ENCODE data around the gene CRTC1.
"Not testable (repeated sequence)": the region's sequence is repeated elsewhere in the genome, so short reads cannot be mapped to it uniquely, and the experiment has no call there.

Gene CRTC1

DNA sequence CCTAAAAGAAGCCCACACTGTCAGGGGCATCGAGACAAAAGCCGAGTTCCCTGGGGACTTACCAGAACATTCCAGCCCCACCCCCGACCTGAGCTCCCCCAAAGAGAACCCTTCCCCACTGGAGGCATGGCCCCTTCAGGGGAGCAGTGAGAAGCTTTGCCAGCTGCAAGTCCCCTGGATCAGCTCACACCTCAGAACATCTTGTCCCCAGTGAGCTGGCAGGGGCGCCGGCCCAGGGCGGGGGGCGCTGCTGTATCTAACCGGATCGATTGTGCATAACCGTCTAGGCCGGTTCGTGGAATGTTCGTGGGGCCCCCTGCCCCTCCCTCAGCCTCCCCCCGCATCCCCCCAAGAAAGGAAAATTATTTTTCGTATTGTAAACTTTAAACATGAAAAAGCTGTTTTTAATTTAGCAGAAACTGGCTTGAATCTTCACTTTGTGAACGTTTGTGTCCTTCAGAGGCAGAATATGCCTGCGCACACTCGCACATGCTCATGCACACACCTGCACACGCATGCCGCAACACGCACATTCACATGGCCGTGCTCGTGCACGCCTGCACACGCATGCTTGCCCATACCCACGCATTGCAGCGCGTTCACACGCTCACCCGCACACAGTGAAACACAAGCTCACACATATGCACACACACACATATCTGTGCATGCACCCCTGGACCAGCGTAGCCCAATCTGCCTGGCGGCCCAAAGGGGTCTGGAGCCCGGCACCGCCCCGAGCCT is 12.0 kb upstream of the CRTC1 start:
- no peak for DNase-seq

DNA sequence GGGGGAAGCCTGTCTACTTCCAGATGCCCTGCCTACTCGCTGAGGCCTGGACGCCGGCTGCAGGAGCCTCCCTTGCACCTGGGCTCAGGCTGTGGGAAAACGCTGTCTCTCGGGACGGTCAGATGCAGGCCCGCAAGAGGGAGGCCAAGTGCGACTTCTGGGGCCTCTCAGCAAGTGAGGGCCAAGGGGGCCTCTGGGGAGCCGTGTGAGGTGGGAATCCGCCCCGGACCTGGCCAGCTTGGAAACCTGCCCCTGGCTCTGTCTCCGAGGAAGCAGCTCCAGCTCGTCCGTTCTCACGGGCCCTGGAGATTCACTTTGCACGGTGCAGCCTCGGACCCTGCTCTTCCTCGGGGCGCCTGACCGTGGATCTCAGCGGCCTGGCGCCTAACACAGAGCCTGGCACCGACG is 11.4 kb upstream of the CRTC1 start:
- DNase-seq = no peak

- DNase-seq = no peak
Observed at GRCh38 chr19:18672606-18673337, 10.7 kb upstream of the CRTC1 start.

DNA sequence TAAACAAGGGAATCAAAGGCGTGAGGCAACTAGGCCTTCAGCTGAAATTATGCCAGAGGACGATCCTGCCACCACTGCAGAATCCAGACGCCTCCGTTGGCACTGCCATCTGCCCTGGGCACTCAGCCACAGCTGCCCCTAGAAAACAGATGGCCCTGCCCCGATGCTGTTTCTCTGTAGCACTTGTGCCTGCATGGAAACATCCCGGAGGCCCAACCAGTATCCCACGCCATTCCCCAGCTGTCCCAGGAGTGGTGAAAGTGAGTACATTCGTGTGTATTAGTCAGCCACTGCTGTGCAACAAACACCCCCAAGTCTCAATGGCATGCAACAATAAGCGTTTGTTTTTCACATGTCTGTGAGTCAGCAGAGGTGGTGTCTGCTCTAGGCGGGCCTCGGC is 8.9 kb upstream of the CRTC1 start:
- no peak for DNase-seq

- no peak for DNase-seq
Observed at GRCh38 chr19:18675779-18676178, 7.7 kb upstream of the CRTC1 start.

DNA sequence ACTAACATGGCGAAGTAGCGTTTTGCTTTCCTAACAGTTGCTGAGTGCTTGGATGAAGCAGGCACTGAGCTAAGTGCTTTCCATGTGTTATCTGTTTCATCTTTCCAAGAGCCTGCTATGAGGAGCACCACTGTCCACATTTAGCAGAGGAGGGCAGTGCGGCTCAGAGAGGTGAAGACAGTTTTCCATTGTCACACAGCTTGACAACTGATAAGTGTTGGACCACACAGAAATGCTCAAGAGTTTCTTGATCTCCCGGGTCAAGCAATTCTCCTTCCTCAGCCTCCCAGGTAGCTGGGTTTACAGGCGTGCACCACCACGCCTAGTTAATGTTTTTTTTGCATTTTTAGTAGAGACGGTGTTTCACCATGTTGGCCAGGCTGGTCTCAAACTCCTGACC is 6.8 kb upstream of the CRTC1 start:
- DNase-seq = no peak

GRCh38 chr19:18677156-18677555 is 6.3 kb upstream of the CRTC1 start:
- no peak for DNase-seq

- DNase-seq = not testable (repeated sequence)
Observed at GRCh38 chr19:18680148-18680547, 3.3 kb upstream of the CRTC1 start.

DNA sequence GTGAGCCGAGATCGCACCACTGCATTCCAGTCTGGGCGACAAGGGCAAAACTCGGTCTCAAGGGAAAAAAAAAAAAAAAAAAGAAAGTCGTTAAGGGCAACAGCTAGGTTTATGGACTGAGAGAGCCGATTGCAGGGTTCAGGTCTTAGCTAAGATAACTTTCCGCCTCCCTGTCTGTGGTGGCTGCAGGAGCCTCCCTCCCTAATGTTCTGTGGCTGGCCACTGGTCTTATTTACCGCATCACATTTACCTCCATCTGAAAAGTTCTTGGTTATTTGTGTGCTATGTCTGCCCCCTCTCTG is 722 bp upstream of the CRTC1 start:
- no peak for DNase-seq

DNA sequence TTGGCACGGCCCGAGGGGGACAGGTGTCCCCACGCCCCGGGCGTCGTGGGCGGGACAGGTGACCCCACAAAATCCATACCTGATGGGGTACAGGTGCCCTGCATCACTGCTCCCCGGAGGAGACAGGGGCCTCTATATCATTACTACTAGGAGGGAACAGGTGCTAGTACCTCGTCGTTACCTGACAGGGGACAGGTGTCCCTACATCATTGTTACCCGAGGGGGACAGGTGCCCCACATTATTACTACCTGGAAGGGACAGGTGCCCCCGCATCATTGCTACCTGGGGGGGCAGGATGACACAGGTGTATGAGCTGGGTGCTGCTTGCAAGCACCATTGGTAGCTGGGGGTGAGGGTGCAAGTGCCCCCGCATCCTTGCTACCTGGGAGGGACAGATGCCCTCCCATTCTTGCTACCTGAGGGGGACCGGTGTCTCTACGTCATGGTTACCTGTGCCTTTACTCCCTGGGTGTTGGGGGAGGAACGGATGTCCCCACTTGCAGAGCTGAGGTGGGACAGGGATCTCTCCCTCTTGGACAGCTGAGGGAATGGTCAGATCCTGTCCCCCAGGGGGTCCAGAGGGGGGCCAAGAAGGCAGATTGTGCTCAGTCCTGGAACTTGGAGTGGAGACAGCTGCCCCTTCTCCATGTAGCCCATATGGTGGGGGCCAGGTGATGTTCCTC is 620 bp downstream of the CRTC1 start:
- DNase-seq = no peak

DNA sequence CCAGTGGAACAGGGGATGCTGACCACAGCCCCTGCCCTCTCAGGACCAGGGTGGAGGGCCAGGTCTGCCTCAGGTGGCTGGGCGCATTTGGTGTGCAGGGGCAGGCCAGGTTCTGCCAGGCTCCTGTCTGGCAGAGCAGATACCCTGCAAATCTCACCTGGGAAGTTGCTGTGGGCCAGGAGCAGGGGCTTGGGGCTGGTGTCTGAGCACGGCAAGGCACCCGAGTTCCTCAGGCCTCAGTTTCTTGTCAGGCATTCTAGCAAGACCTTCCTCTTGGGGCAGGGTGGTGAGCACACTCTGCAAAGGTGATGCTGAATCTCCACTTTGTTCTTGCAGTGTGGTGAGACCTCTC is 1.1 kb downstream of the CRTC1 start:
- no peak for DNase-seq

DNA sequence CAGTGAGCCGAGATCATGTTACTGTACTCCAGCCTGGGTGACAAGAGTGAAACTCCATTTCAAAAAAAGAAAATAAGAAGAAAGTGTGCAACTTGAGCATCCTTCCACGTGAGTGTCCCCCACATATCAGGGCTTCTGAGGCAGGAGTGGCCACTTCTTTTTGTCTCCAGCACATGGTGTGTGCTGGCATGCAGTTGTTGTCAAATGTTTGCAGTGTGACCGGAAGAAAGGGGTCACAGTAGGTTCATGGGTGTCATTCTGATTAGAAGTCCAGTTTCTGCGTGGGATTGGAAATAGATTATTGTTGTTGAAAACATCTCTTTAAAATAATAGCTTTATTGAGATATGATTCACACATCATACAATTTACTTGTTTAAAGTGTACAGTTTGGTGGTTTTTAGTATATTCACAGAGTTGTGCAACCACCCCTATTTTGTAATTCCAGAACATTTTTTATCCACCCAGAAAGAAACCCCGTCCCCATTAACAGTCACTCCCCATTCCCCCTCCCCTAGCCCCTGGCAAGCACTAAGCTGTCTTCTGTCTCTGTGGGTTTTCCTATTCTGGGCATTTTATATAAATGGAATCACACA is 2.2 kb downstream of the CRTC1 start:
- no peak for DNase-seq

DNA sequence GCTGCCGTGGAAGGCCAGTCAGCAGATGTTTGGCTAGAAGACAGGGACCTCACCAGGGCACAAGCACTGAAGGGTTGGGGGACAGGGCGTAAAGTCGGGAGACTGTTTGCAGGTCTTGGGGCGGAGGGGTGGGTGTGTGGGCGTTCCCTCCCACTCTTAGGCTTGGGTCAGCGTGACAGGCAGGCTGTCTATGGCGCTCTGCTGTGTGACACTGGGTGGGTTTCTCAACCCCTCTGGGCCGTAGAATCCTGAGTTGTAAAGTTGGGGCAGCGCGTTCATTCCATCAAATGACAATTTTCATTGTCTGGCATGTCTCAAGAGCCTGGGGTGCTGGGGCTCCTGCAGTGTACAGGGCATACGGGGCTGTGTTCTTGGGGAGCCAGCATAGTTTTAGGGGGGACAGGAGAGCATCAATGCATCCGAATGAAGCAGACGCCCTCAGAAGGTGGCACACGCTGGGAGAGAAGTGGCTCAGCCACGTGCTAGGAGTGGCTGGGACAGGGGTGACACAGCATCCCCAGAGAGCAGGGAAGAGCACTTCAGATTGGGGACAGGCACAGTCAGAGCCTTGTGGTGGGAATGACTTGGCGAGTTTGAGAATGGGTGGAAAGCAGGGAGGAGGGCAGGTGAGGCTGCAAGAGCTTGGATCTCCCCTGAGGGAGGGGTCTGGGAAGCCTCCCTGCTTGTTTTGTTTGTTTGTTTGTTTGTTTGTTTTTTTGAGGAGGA is 4.4 kb downstream of the CRTC1 start:
- no peak for DNase-seq

- DNase-seq = no peak
Observed at GRCh38 chr19:18696023-18696422, 12.5 kb downstream of the CRTC1 start.

- no peak for DNase-seq
Observed at GRCh38 chr19:18697680-18698079, 14.2 kb downstream of the CRTC1 start.

- DNase-seq = no peak
Observed at GRCh38 chr19:18698321-18699167, 15.1 kb downstream of the CRTC1 start.

- no peak for DNase-seq
Observed at GRCh38 chr19:18699403-18700054, 16.0 kb downstream of the CRTC1 start.

DNA sequence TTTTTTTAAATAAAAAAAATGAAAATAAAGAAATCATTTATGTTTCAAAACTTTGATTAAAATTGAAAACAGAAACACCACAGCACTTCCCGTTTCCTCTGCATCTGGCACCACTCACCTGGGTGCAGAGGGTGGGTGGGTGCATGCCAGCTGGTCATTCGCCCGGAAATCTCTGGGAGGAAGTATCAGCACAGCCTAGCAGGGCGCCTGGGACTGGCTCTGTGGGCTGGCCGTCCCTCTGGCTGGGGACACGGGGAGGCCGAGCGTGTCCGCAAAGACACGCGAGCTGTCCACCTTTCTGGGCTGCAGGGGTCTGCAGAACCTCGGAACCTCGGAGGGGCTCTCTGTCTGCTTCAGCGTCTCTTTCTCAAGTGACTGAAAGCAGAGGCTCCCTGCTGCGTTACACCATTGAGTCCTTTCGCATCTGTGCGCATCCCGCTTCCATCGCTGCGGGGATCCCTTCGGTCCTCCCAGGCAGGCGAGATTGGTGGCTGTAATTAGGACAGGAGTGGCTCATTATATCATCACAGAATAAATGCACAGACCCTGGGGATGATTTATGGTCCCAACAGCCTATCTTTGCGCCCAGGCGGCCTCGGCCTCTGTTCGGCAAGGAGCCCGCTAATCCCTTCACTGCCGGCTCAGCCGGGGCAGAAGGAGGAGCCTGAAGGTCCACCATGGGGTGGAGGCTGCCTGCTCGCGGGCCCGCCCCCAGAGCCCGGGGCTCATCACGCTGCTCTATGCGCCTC is 17.2 kb downstream of the CRTC1 start:
- peak; percentile 61 for DNase-seq

- DNase-seq = no peak
Observed at GRCh38 chr19:18701250-18701608, 17.7 kb downstream of the CRTC1 start.

GRCh38 chr19:18704054-18704453 is 20.6 kb downstream of the CRTC1 start:
- no peak for DNase-seq

- DNase-seq = no peak
Observed at GRCh38 chr19:18704971-18705370, 21.5 kb downstream of the CRTC1 start.

Measured in activated CD4-positive, alpha-beta T cell treated with anti-CD3 and anti-CD28 coated beads for 1 hour (primary cell).